Measurements from ENCODE around the gene TMEM40.

- TF ChIP-seq CTCF (conservative IDR thresholded peaks at IDR 0.05; ENCODE audit: low read depth in 2 of 2) (no peak), EZH2 (IDR thresholded peaks at IDR 0.05; ENCODE audit: low read depth, unreplicated experiment) (no peak), EZH2phosphoT487 (IDR thresholded peaks at IDR 0.05; ENCODE audit: unreplicated experiment) (no peak), POLR2AphosphoS5 (IDR thresholded peaks at IDR 0.05; ENCODE audit: low read depth) (no peak), ZNF331 (CRISPR knock-in tag; IDR thresholded peaks at IDR 0.05; ENCODE audit: low read depth) (no peak), CREB1 (CRISPR knock-in tag; IDR thresholded peaks at IDR 0.05; ENCODE audit: low read depth) (no peak), NANOG (IDR thresholded peaks at IDR 0.05; ENCODE audit: borderline replicate concordance) (no peak)
- TF ChIP-seq, protein P1, sequence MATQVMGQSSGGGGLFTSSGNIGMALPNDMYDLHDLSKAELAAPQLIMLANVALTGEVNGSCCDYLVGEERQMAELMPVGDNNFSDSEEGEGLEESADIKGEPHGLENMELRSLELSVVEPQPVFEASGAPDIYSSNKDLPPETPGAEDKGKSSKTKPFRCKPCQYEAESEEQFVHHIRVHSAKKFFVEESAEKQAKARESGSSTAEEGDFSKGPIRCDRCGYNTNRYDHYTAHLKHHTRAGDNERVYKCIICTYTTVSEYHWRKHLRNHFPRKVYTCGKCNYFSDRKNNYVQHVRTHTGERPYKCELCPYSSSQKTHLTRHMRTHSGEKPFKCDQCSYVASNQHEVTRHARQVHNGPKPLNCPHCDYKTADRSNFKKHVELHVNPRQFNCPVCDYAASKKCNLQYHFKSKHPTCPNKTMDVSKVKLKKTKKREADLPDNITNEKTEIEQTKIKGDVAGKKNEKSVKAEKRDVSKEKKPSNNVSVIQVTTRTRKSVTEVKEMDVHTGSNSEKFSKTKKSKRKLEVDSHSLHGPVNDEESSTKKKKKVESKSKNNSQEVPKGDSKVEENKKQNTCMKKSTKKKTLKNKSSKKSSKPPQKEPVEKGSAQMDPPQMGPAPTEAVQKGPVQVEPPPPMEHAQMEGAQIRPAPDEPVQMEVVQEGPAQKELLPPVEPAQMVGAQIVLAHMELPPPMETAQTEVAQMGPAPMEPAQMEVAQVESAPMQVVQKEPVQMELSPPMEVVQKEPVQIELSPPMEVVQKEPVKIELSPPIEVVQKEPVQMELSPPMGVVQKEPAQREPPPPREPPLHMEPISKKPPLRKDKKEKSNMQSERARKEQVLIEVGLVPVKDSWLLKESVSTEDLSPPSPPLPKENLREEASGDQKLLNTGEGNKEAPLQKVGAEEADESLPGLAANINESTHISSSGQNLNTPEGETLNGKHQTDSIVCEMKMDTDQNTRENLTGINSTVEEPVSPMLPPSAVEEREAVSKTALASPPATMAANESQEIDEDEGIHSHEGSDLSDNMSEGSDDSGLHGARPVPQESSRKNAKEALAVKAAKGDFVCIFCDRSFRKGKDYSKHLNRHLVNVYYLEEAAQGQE (IDR thresholded peaks at IDR 0.05; ENCODE audit: unreplicated experiment): no peak
Observed at GRCh38 chr3:12758025-12758781, 856 bp downstream of the TMEM40 start.

Measured in GM23338 (cell line).